ENCODE measurements around the gene CHM. TPM values are rescaled to one million over a fixed set of nuclear protein-coding genes. Genes with fewer than 3 reads are reported as not detected.
A peak's percentile ranks its signal among the peaks of the same experiment; 100 is the strongest.
"Not testable (repeated sequence)": the region's sequence is repeated elsewhere in the genome, so short reads cannot be mapped to it uniquely, and the experiment has no call there.

The CHM gene
- total RNA-seq, 1 donor from 2014 or later: 14.5 TPM

GRCh38 chrX:85928606-85929005, 118.8 kb downstream of the CHM start:
- DNase-seq (no peak), ATAC-seq (ENCODE audit: poor library complexity) (no peak)
- intact Hi-C loops (cut with DNase I): no loop called here

GRCh38 chrX:85927740-85928139, 119.6 kb downstream of the CHM start:
- ATAC-seq (ENCODE audit: poor library complexity) (no peak), DNase-seq (no peak)

GRCh38 chrX:85922821-85923220, 124.5 kb downstream of the CHM start:
- DNase-seq (no peak), ATAC-seq (ENCODE audit: poor library complexity) (no peak)
- intact Hi-C loops (cut with DNase I): no loop called here

More at GRCh38 chrX:85927740-85928139, 119.6 kb downstream of the CHM start:
- intact Hi-C loops (cut with DNase I): no loop called here

- ATAC-seq (ENCODE audit: poor library complexity); DNase-seq; intact Hi-C loops (cut with DNase I): not testable (repeated sequence)
Observed at GRCh38 chrX:85916656-85917280, 130.6 kb downstream of the CHM start.

- intact Hi-C loops (cut with DNase I): no loop called here
- ATAC-seq (ENCODE audit: poor library complexity) (no peak), DNase-seq (no peak)
Observed at GRCh38 chrX:85914431-85914830, 132.9 kb downstream of the CHM start.

GRCh38 chrX:85907316-85907715, 140.0 kb downstream of the CHM start:
- intact Hi-C loops (cut with DNase I): no loop called here
- DNase-seq (no peak), ATAC-seq (ENCODE audit: poor library complexity) (no peak)

- ATAC-seq (ENCODE audit: poor library complexity) (no peak), DNase-seq (no peak)
- intact Hi-C loops (cut with DNase I): no loop called here
Observed at GRCh38 chrX:85906399-85906798, 141.0 kb downstream of the CHM start.

- ATAC-seq (ENCODE audit: poor library complexity): no peak
- intact Hi-C loops (cut with DNase I): no loop called here
- DNase-seq: no peak
Observed at GRCh38 chrX:85905851-85906250, 141.5 kb downstream of the CHM start.

- ATAC-seq (ENCODE audit: poor library complexity): no peak
- DNase-seq: no peak
- intact Hi-C loops (cut with DNase I): no loop called here
Observed at GRCh38 chrX:85903692-85904471, 143.5 kb downstream of the CHM start.

- intact Hi-C loops (cut with DNase I): no loop called here
Observed at GRCh38 chrX:85897362-85898126, 149.8 kb downstream of the CHM start.

GRCh38 chrX:85882601-85883000, 164.8 kb downstream of the CHM start:
- ATAC-seq (ENCODE audit: poor library complexity) (no peak), DNase-seq (no peak)
- intact Hi-C loops (cut with DNase I): no loop called here

More at GRCh38 chrX:85897362-85898126, 149.8 kb downstream of the CHM start:
- ATAC-seq (ENCODE audit: poor library complexity): no peak
- DNase-seq: no peak

GRCh38 chrX:85870585-85870984, 176.8 kb downstream of the CHM start:
- ATAC-seq (ENCODE audit: poor library complexity): no peak
- intact Hi-C loops (cut with DNase I): no loop called here
- DNase-seq: no peak

GRCh38 chrX:85865324-85865723, 182.0 kb downstream of the CHM start:
- ATAC-seq (ENCODE audit: poor library complexity) (no peak), DNase-seq (no peak)
- intact Hi-C loops (cut with DNase I): no loop called here

- DNase-seq (no peak), ATAC-seq (ENCODE audit: poor library complexity) (no peak)
- intact Hi-C loops (cut with DNase I): no loop called here
Observed at GRCh38 chrX:85859426-85859825, 187.9 kb downstream of the CHM start.

GRCh38 chrX:85851418-85851817, 195.9 kb downstream of the CHM start:
- DNase-seq (peak; percentile 30), ATAC-seq (ENCODE audit: poor library complexity) (no peak)
- intact Hi-C loops (cut with DNase I): no loop called here

- intact Hi-C loops (cut with DNase I): no loop called here
- DNase-seq (no peak), ATAC-seq (ENCODE audit: poor library complexity) (no peak)
Observed at GRCh38 chrX:85836868-85837267, 210.5 kb downstream of the CHM start.

- DNase-seq (no peak), ATAC-seq (ENCODE audit: poor library complexity) (no peak)
- intact Hi-C loops (cut with DNase I): no loop called here
Observed at GRCh38 chrX:85828771-85829170, 218.6 kb downstream of the CHM start.

GRCh38 chrX:85815203-85815751, 232.1 kb downstream of the CHM start:
- DNase-seq (no peak), ATAC-seq (ENCODE audit: poor library complexity) (no peak)
- intact Hi-C loops (cut with DNase I): no loop called here

Data from Right ventricle myocardium superior (tissue), 1 donor.